Fibroblast of skin of back (primary cell): ENCODE results near the gene EEF1AKMT1.

Experiments used
- DNase-seq: peaks from one replicate; pipeline ENCODE4 v3.0.0-alpha.2; 2013

EEF1AKMT1 gene

DNA sequence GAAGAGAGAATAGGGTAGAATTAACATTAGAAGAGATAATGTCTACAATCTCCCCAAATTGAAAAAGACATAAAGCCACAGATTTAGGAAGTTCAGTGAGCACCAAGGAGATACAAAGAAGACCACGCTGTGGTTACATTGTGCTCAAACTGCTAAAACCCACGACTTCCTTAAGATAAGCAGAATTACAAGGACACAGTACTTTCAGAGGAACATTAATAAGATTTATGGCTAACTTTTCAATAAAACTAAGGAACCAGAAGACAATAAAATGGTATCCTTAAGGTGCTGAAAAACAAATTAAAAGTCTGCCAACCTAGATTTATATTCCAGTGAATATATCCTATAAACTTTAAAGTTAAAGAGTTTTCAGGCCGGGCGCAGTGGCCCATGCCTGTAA is 77.7 kb downstream of the EEF1AKMT1 start:
- no peak for DNase-seq

- no peak for DNase-seq
Observed at GRCh38 chr13:20691616-20692015, 82.1 kb downstream of the EEF1AKMT1 start.

GRCh38 chr13:20689291-20689690 is 84.5 kb downstream of the EEF1AKMT1 start:
- DNase-seq = no peak

- peak; percentile 41 for DNase-seq
Observed at GRCh38 chr13:20686863-20687579, 86.7 kb downstream of the EEF1AKMT1 start.

DNA sequence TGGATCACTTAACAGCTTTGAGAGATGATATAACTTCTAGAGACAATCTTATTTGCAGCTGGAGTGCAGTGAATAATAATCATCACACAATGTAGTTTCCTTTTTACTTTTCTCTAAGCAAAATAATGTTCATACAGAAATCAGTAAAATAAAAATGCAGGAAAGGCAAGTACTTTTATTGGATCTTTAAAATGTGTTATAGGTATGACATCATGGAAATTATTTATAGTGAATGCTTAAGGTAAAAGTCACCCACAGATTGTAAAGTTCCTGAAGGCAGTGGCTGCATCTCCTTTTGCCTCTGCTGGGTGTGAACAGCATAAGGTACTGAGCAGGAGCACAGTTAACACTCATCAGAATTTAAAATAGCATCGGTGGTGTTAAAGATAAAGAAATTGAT is 87.6 kb downstream of the EEF1AKMT1 start:
- DNase-seq = peak; percentile 9

GRCh38 chr13:20685092-20685491 is 88.7 kb downstream of the EEF1AKMT1 start:
- no peak for DNase-seq

GRCh38 chr13:20684546-20684945 is 89.2 kb downstream of the EEF1AKMT1 start:
- DNase-seq = no peak

- no peak for DNase-seq
Observed at GRCh38 chr13:20684041-20684440, 89.7 kb downstream of the EEF1AKMT1 start.

DNA sequence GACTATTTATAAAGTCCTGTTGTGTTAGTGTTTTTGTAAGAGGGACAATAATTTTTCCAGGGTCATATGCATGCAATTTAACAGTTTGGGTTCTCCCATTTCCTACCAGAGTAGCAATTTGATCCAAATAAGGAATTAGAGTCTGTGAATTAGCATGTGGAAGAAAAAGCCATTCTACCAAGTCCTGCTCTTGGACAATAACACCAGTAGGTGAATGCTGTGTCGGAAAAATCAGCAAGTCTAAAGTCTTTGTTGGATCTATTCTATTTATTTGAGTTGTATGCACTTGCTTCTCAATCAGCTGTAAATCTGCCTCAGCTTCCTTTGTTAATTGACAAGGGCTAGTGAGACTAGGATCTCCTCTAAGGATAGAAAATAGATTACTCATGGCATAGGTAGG is 91.7 kb downstream of the EEF1AKMT1 start:
- no peak for DNase-seq

DNA sequence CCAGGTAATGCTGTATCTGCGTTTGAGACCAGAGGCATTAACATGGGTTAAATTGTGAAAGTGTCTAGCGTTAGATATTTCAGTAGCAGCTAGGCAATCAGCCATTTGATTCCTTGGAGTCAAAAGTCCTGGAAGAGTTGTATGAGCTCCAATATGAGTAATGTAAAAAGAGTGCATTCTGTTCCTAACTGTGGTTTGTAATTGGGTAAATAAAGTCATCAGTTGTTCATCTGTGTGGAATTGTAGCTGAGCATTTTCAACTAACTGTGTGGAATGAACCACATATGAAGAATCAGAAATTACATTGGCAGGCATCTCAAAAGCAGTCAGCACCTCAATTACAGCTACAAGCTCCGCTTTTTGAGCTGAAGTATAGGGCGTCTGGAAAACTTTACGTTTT is 92.3 kb downstream of the EEF1AKMT1 start:
- DNase-seq = peak; percentile 88

GRCh38 chr13:20680416-20681080 is 93.2 kb downstream of the EEF1AKMT1 start:
- DNase-seq = no peak

GRCh38 chr13:20679879-20680278 is 93.9 kb downstream of the EEF1AKMT1 start:
- no peak for DNase-seq
